Kidney (tissue), 14 donors: Measurements from ENCODE around the gene TMEM144. TPM values are rescaled to one million over a fixed set of nuclear protein-coding genes. Genes with fewer than 3 reads are reported as not detected.

Experiments
- DNase-seq, 5 donors: peaks; one replicate each; pipeline ENCODE4 v3.0.0-alpha.2; 2013 to 2020
- FAIRE-seq: peaks from 2 replicates; lab custom pipeline; 2012; peaks lifted over from hg19 to GRCh38; lab: Jason Lieb, UNC
- H3K27ac ChIP-seq, 2 donors: one replicate each; pipeline ENCODE4 v1.7.0; 2013; ENCODE audit warnings: low read depth in 2 of 2, low read length in 2 of 2, inconsistent platforms in 1 of 2
- H3K27me3 ChIP-seq: one replicate; pipeline ENCODE4 v1.7.1; 2013; ENCODE audit warnings: low read length, inconsistent platforms; ENCODE audit not compliant: control insufficient read depth, insufficient read depth
- H3K36me3 ChIP-seq, 3 donors: one replicate each; pipeline versions ENCODE4 v1.7.0 to v1.7.1; 2013; ENCODE audit warnings: low read length in 3 of 3, control low read depth in 1 of 3, inconsistent platforms in 1 of 3; ENCODE audit not compliant: insufficient read depth in 3 of 3, control insufficient read depth in 2 of 3
- H3K4me1 ChIP-seq, 3 donors: one replicate each; pipeline versions ENCODE4 v1.7.0 to v1.7.1; 2013; ENCODE audit warnings: low read length in 3 of 3, inconsistent platforms in 1 of 3, low read depth in 1 of 3; ENCODE audit not compliant: control insufficient read depth in 2 of 3, insufficient read depth in 2 of 3
- H3K4me3 ChIP-seq, 3 donors: one replicate each; pipeline versions ENCODE4 v1.7.0 to v1.8.1; 2013; ENCODE audit warnings: low read length in 3 of 3, control low read depth in 1 of 3, inconsistent platforms in 1 of 3
- H3K9ac ChIP-seq, 3 donors: one replicate each; pipeline versions ENCODE4 v1.7.0 to v1.7.1; 2013; ENCODE audit warnings: low read length in 3 of 3, control low read depth in 1 of 3, inconsistent platforms in 1 of 3
- H3K9me3 ChIP-seq, 3 donors: one replicate each; pipeline versions ENCODE4 v1.7.0 to v1.7.1; 2013; ENCODE audit warnings: low read length in 3 of 3, control low read depth in 1 of 3, inconsistent platforms in 1 of 3; ENCODE audit not compliant: control insufficient read depth in 2 of 3, insufficient read depth in 1 of 3
- CTCF ChIP-seq: IDR thresholded peaks from 3 replicates; pipeline ENCODE4 v1.5.1; 2012; ENCODE audit warnings: mild to moderate bottlenecking, moderate library complexity, borderline replicate concordance; ENCODE audit not compliant: insufficient read depth; ENCODE audit errors: extremely low read depth
- intact Hi-C: fragments of 100-400 bp; cut with DNase I; formaldehyde crosslinking; loops from one replicate; pipeline ENCODE4 v1.11.1; 2022
- polyA plus RNA-seq: library from polyadenylated mRNA; stranded (reverse); fragments of 350-450 nt; fragmentation: Illumina TruSeq; extraction: RNeasy Lipid Tissue Mini Kit (QIAGEN cat#74804); gene quantifications from one replicate; pipeline ENCODE4 v1.2.3, GENCODE V29; 2014; ENCODE audit warnings: low read depth, low replicate concordance; ENCODE audit not compliant: insufficient read depth
- total RNA-seq: library from RNA; stranded (reverse); fragmentation: NEBNext Ultra II Directional; extraction: Animal tissue kit (Norgen Biotek cat#: 25700); gene quantifications from one replicate; pipeline ENCODE4 v1.2.1, GENCODE V29; 2021
- donor health status: control.
- donor health status: control.
- donor health status: control.
- donor health status: control.
- donor health status: control.
- donor health status: DM: yes; HTN: yes; CAD: no.
- donor health status: Normal renal cell carcinoma (clear cell type).

Gene TMEM144
- total and polyA plus RNA-seq, 2 donors from 2014 or later, result 3.3 to 9.8 TPM

- TF ChIP-seq CTCF, result no peak
- Histone ChIP-seq H3K27ac (no peak overlapping the region), H3K4me1 (no peaks in the 10 kb centered on the region), H3K9ac (no peak overlapping the region), H3K4me3 (no peak overlapping the region), H3K36me3 (no peaks in the 10 kb centered on the region), H3K9me3 (no peaks in the 10 kb centered on the region), H3K27me3 (no peaks in the 10 kb centered on the region)
- intact Hi-C loops, result no loop called here
- no peak for DNase-seq
- FAIRE-seq, result no peak
These were observed 72.0 kb downstream of the TMEM144 start for GRCh38 chr4:158282252-158282651.

GRCh38 chr4:158285429-158286216 lies 75.3 kb downstream of the TMEM144 start:
- H3K36me3 ChIP-seq, result no peaks in the 10 kb centered on the region
- H3K4me3 ChIP-seq, result no peak overlapping the region
- H3K9ac ChIP-seq, result no peak overlapping the region
- DNase-seq (no peak), FAIRE-seq (no peak)
- no peaks in the 10 kb centered on the region for H3K27me3 ChIP-seq
- intact Hi-C loops, result no loop called here
- TF ChIP-seq CTCF, result no peak
- H3K4me1 ChIP-seq, result no peaks in the 10 kb centered on the region
- no peaks in the 10 kb centered on the region for H3K9me3 ChIP-seq
- H3K27ac ChIP-seq, result no peak overlapping the region

- no peak for TF ChIP-seq CTCF
- Histone ChIP-seq H3K36me3 (no peaks in the 10 kb centered on the region), H3K4me1 (no peaks in the 10 kb centered on the region), H3K4me3 (no peak overlapping the region), H3K9me3 (no peaks in the 10 kb centered on the region), H3K9ac (no peak overlapping the region), H3K27ac (no peak overlapping the region), H3K27me3 (no peaks in the 10 kb centered on the region)
- DNase-seq, result no peak
- FAIRE-seq, result no peak
- intact Hi-C loops, result no loop called here
These were observed 80.6 kb downstream of the TMEM144 start for GRCh38 chr4:158290912-158291311.
